Right lobe of liver (tissue), 6 donors: ENCODE measurements around the gene TAMM41. TPM values are rescaled to one million over a fixed set of nuclear protein-coding genes. Genes with fewer than 3 reads are reported as not detected.
"Not testable (repeated sequence)": the region's sequence is repeated elsewhere in the genome, so short reads cannot be mapped to it uniquely, and the experiment has no call there.

Experiments used
- ATAC-seq, 4 donors: fragments of 200-7000 bp; cut with Tn5 transposase; one replicate each; pipeline ENCODE4 v1.9.1; 2020; ENCODE audit warnings: mild to moderate bottlenecking in 4 of 4, moderate library complexity in 4 of 4
- DNase-seq, 3 donors: peaks; one replicate each; pipeline ENCODE4 v3.0.0-alpha.2; 2020
- H3K27ac ChIP-seq, 3 donors: fragments of 200-600 bp; one replicate each; pipeline ENCODE4 v1.8.0; 2022
- H3K27me3 ChIP-seq, 2 donors: fragments of 200-600 bp; one replicate each; pipeline ENCODE4 v1.8.0; 2022
- H3K36me3 ChIP-seq, 4 donors: fragments of 200-600 bp; sonication (generic) in 1 of 4; one replicate each; pipeline versions ENCODE4 v1.5.1 to v1.8.0; 2017 to 2022; ENCODE audit warnings: control low read depth in 1 of 4
- H3K4me1 ChIP-seq, 4 donors: fragments of 200-600 bp; sonication (generic) in 1 of 4; one replicate each; pipeline versions ENCODE4 v1.5.1 to v1.8.0; 2017 to 2022; ENCODE audit warnings: control low read depth in 1 of 4
- H3K4me3 ChIP-seq, 3 donors: fragments of 200-600 bp; one replicate each; pipeline ENCODE4 v1.8.0; 2022
- H3K9me3 ChIP-seq, 4 donors: fragments of 200-600 bp; sonication (generic) in 1 of 4; one replicate each; pipeline versions ENCODE4 v1.5.1 to v1.8.0; 2017 to 2022; ENCODE audit warnings: control low read depth in 1 of 4
- CTCF ChIP-seq, 4 donors: fragments of 200-600 bp in 3 of 4; fragments of 450-650 bp in 1 of 4; IDR thresholded peaks; one replicate each; pipeline versions ENCODE4 v1.5.1 to v1.8.0; 2016 to 2022; ENCODE audit warnings: antibody characterized with exemption in 4 of 4, mild to moderate bottlenecking in 2 of 4
- POLR2A ChIP-seq: fragments of 450-650 bp; IDR thresholded peaks from one replicate; pipeline ENCODE4 v1.6.1; 2017; ENCODE audit warnings: antibody characterized with exemption, mild to moderate bottlenecking
- WGBS: methylation state at CpG from one replicate; pipeline ENCODE4 v1.1.6; 2018; ENCODE audit warnings: low coverage, low lambda C conversion rate; ENCODE audit not compliant: insufficient coverage; ENCODE audit errors: missing lambda C conversion rate; 5-methylcytosine and 5-hydroxymethylcytosine counted together
- intact Hi-C, 2 donors: fragments of 100-400 bp; cut with DNase I; formaldehyde crosslinking; loops; one replicate each; pipeline versions ENCODE4 v1.11.2 to v1.14.1; 2022
- long read RNA-seq: library from polyadenylated mRNA; unstranded; transcript quantifications from one replicate; pipeline ENCODE4 v2.0.0, GENCODE V29; 2019
- total RNA-seq, 6 experiments: library from RNA; depleted of rRNA in 2 of 6; stranded (reverse); fragments of >200 nt in 2 of 6; fragmentation: NEBNext Ultra II Directional in 3 of 6; extraction: Animal tissue kit (Norgen Biotek cat#: 25700) in 3 of 6; gene quantifications; one replicate each; pipeline versions ENCODE4 v1.1.0 to v1.2.4, GENCODE V29; 2016 to 2023
- donor health status: DM: no; HTN: yes; CAD: no.
- donor health status: DM: no; HTN: no; CAD: no.
- donor health status: DM: no; HTN: no; CAD: no.
- donor health status: DM: no; HTN: yes; CAD: no.
- donor health status: DM: no; HTN: yes; CAD: no.

The TAMM41 gene
- total RNA-seq, result 1 to 10 TPM; 4.5 to 8.3 (median 7.0) TPM
- long read RNA-seq, partial matches to known transcripts, result 0 of 2 reads
- long read RNA-seq, other reads (novel, unspliced or antisense), result 1 of 2 reads

GRCh38 chr3:11846281-11847266 lies at the start of gene TAMM41:
TAMM41 (minus strand) TSS chr3:11846885; CDS start chr3:11846636, 249 bp downstream.
- Histone ChIP-seq H3K36me3 (peaks cover 0 to 15% (median 2%) of the 10 kb centered on the region in 4 donors), H3K4me3 (peak within 1 kb of the TSS; percentile 70 to 94 (median 94)), H3K27ac (peak within 1 kb of the TSS; percentile 61 to 71 (median 66)), H3K9me3 (no peaks in the 10 kb centered on the region), H3K4me1 (peaks cover 0 to 14% (median 3%) of the 10 kb centered on the region in 4 donors), H3K27me3 (no peaks in the 10 kb centered on the region)
- DNase-seq (peak; percentile 90 to 94 (median 92)), ATAC-seq (peak; percentile 99 to 100 (median 99))
- intact Hi-C loops, result no loop called here
- 3% methylated on average over 24 of the region's 71 CpGs for WGBS
- TF ChIP-seq CTCF (IDR thresholded peaks at IDR 0.05) (peak; percentile 78 to 85 (median 82)), POLR2A (peak; percentile 41)

- intact Hi-C loops, result no loop called here
- 72% methylated on average over 5 of the region's 5 CpGs for WGBS
- Histone ChIP-seq H3K27ac (no peak overlapping the region), H3K4me1 (no peaks in the 10 kb centered on the region), H3K27me3 (no peaks in the 10 kb centered on the region), H3K9me3 (no peaks in the 10 kb centered on the region), H3K4me3 (no peak overlapping the region), H3K36me3 (no peaks in the 10 kb centered on the region)
- DNase-seq, result no peak
- TF ChIP-seq CTCF (IDR thresholded peaks at IDR 0.05) (no peak), POLR2A (no peak)
- ATAC-seq, result no peak
These were observed 32.2 kb upstream of the TAMM41 start for GRCh38 chr3:11878837-11879236.

GRCh38 chr3:11874707-11875106 lies 28.0 kb upstream of the TAMM41 start:
- H3K4me3 ChIP-seq, DNase-seq, H3K36me3 ChIP-seq, H3K9me3 ChIP-seq, ATAC-seq, H3K27me3 ChIP-seq, intact Hi-C loops, H3K27ac ChIP-seq, H3K4me1 ChIP-seq: not testable (repeated sequence)
- WGBS, result 100% methylated on average over 1 of the region's 1 CpG

- intact Hi-C loops, result not testable (repeated sequence)
These were observed 17.1 kb upstream of the TAMM41 start for GRCh38 chr3:11863739-11864138.

GRCh38 chr3:11862584-11862983 lies 15.9 kb upstream of the TAMM41 start:
- H3K27me3 ChIP-seq, H3K36me3 ChIP-seq, H3K4me1 ChIP-seq, H3K27ac ChIP-seq, DNase-seq, H3K9me3 ChIP-seq, H3K4me3 ChIP-seq, ATAC-seq, intact Hi-C loops: not testable (repeated sequence)
- WGBS, result 66% methylated on average over 2 of the region's 2 CpGs

More at GRCh38 chr3:11863739-11864138, 17.1 kb upstream of the TAMM41 start:
- H3K36me3 ChIP-seq, ATAC-seq, H3K4me3 ChIP-seq, DNase-seq, H3K27ac ChIP-seq, H3K9me3 ChIP-seq, H3K4me1 ChIP-seq, H3K27me3 ChIP-seq: not testable (repeated sequence)
- WGBS, result 59% methylated on average over 1 of the region's 1 CpG

- H3K4me3 ChIP-seq, intact Hi-C loops, H3K27me3 ChIP-seq, H3K27ac ChIP-seq, ATAC-seq, H3K36me3 ChIP-seq, H3K4me1 ChIP-seq, H3K9me3 ChIP-seq, DNase-seq: not testable (repeated sequence)
- 85% methylated on average over 6 of the region's 6 CpGs for WGBS
These were observed 15.5 kb upstream of the TAMM41 start for GRCh38 chr3:11862145-11862544.

- ATAC-seq, H3K36me3 ChIP-seq, H3K4me3 ChIP-seq, H3K27ac ChIP-seq, intact Hi-C loops, H3K4me1 ChIP-seq, H3K9me3 ChIP-seq, DNase-seq, H3K27me3 ChIP-seq: not testable (repeated sequence)
- 27% methylated on average over 1 of the region's 1 CpG for whole genome bisulfite sequencing
These were observed 13.5 kb upstream of the TAMM41 start for GRCh38 chr3:11860213-11860612.
